Measurements from ENCODE around the gene DOCK1. TPM values are rescaled to one million over a fixed set of nuclear protein-coding genes. Genes with fewer than 3 reads are reported as not detected.

DOCK1 gene
- total RNA-seq, 1 donor: 0.42 TPM

DNA sequence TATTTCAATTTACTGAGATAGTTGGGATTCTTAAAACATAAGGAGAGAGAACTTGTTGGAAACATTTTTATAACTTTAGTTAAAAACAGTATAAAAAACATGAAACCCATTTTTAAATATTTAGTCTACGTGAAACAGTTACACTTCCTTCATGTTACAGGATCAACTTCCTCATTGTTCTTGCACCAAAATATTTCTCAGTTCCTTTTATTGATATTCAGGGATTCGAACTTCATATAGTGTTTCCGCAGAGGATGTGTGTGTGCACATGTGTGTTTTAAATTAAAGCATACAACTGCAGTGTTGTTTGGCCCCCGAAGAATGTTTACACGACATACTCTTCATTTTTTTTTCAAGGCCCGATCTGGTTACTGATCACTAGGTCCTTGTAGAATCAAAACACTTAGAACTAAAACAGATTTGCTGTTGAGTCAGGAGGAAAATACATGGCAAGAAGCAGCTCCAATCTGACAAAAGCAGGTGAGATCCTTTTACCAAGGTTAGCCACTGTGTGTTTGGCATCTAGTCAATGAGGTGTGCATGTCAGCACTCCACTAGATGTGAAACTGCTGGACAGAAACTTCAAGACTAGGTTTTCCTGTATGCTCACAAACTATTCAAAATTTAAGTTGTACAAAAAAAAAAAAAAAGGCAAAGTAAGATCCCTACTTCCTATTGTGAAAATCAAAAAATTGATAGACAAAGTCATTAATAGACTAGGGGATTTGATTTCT lies 230.8 kb downstream of the DOCK1 start:
- Histone ChIP-seq H3K4me3 (ENCODE audit: low read length) (no peak overlapping the region), H3K9me3 (ENCODE audit: low read depth, low read length) (no peaks in the 10 kb centered on the region), H3K27me3 (ENCODE audit: insufficient read depth, low read length) (no peaks in the 10 kb centered on the region), H3K4me1 (ENCODE audit: insufficient read depth, low read length) (peaks cover 4% of the 10 kb centered on the region)

DNA sequence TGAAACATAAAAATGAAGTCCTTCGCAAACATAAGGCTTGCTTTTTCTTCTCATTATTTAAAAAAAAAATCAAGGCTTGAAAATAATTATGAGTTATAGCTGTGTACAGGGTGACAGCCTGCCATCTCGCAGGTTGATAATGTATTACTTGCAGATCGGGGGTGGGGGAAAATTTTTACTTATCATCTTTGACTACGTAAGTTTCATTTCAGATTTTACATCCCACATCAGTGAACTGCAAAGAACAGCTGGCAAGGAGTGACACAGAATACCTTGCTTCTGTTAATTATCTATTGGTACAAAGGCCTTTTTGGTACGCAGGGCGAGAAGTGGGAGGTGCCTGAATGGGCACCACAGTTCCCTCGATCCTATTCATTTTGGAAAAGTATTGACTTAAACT lies 232.2 kb downstream of the DOCK1 start:
- no peaks in the 10 kb centered on the region for H3K9me3 ChIP-seq (ENCODE audit: low read depth, low read length)
- H3K4me1 ChIP-seq (ENCODE audit: insufficient read depth, low read length): peaks cover 4% of the 10 kb centered on the region
- H3K27me3 ChIP-seq (ENCODE audit: insufficient read depth, low read length): no peaks in the 10 kb centered on the region
- no peak overlapping the region for H3K4me3 ChIP-seq (ENCODE audit: low read length)

DNA sequence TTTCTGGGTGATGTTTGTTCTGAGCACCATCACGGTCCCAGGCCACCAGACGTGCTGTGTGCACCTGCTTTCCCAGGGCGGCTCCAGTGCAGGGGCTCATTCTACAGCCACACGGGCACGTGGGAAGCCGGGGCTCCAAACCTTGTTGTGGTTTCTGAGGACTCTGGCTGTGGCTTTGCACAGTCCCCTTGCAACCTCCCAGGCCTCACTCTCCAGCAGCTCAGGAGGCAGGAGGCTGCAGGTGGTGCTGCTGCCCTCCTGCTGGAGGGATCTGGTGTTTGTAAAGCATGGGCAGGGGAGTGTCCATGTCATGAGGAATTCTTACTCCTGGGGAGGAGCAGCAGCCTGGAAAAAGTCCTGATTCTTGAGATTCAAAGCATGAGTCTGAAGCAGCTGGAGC lies 236.9 kb downstream of the DOCK1 start:
- Histone ChIP-seq H3K4me1 (ENCODE audit: insufficient read depth, low read length) (no peaks in the 10 kb centered on the region), H3K4me3 (ENCODE audit: low read length) (no peak overlapping the region), H3K9me3 (ENCODE audit: low read depth, low read length) (no peaks in the 10 kb centered on the region), H3K27me3 (ENCODE audit: insufficient read depth, low read length) (no peaks in the 10 kb centered on the region)

DNA sequence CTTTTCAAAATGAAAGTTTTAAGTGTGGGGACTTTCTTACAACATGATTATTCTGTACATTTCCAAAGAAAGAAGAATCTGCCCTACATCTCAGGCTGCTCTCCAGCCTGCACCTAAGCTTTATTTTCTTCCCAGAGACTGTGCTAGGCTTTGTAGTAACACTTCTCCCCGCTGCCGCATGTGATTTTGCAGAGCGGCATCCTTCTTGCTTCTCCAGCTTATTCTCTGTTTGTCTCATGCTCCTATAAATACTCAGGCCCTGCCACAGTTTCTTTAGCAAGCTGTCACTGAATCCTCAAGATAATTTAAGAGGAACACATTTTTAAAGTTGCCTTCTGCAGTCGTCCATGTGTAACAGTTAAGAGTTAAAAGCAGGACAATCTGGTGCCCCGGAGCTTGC lies 237.6 kb downstream of the DOCK1 start:
- H3K27me3 ChIP-seq (ENCODE audit: insufficient read depth, low read length): no peaks in the 10 kb centered on the region
- H3K9me3 ChIP-seq (ENCODE audit: low read depth, low read length): no peaks in the 10 kb centered on the region
- H3K4me1 ChIP-seq (ENCODE audit: insufficient read depth, low read length): no peaks in the 10 kb centered on the region
- H3K4me3 ChIP-seq (ENCODE audit: low read length): no peak overlapping the region

DNA sequence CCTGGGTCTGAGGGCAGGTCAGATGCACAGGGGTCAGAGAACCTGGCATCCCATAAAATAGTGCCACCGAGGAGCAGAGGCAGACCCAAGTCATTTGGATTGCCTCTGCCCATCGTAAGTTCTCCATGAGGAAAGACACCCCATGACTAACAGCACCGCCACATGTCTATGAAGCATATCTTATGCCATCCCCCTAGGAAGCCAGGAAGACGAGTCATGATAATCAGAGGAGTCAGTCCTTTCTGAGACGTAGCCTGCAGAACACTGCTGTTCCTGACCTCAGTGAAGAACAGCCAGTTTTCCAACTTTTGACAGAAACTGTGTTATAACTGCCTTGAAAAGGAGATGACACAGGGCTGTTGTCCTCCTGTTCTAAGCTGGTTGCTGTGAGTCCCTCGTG lies 239.9 kb downstream of the DOCK1 start:
- Histone ChIP-seq H3K9me3 (ENCODE audit: low read depth, low read length) (no peaks in the 10 kb centered on the region), H3K4me3 (ENCODE audit: low read length) (no peak overlapping the region), H3K4me1 (ENCODE audit: insufficient read depth, low read length) (peaks cover 10% of the 10 kb centered on the region), H3K27me3 (ENCODE audit: insufficient read depth, low read length) (no peaks in the 10 kb centered on the region)

DNA sequence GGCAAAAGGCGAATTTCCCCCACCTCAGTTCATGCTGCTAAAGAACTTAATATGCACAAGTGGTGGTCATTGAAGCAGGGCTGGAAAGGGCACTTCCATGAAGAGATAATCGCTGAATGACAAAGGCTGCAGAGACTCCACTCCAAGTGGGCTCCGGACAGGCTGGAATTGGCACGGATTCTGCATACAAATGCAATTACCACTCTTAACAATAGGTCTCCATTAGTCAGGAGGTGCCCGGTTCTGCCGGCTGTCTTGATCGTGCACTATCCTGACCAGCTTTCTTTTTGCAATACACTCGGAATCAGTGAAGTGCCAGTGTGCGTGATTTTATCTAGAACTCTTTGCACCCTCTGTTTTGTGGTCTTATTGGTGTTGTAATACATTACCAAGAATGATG lies 241.4 kb downstream of the DOCK1 start:
- H3K9me3 ChIP-seq (ENCODE audit: low read depth, low read length): no peaks in the 10 kb centered on the region
- no peaks in the 10 kb centered on the region for H3K27me3 ChIP-seq (ENCODE audit: insufficient read depth, low read length)
- no peak overlapping the region for H3K4me3 ChIP-seq (ENCODE audit: low read length)
- H3K4me1 ChIP-seq (ENCODE audit: insufficient read depth, low read length): peaks cover 10% of the 10 kb centered on the region

DNA sequence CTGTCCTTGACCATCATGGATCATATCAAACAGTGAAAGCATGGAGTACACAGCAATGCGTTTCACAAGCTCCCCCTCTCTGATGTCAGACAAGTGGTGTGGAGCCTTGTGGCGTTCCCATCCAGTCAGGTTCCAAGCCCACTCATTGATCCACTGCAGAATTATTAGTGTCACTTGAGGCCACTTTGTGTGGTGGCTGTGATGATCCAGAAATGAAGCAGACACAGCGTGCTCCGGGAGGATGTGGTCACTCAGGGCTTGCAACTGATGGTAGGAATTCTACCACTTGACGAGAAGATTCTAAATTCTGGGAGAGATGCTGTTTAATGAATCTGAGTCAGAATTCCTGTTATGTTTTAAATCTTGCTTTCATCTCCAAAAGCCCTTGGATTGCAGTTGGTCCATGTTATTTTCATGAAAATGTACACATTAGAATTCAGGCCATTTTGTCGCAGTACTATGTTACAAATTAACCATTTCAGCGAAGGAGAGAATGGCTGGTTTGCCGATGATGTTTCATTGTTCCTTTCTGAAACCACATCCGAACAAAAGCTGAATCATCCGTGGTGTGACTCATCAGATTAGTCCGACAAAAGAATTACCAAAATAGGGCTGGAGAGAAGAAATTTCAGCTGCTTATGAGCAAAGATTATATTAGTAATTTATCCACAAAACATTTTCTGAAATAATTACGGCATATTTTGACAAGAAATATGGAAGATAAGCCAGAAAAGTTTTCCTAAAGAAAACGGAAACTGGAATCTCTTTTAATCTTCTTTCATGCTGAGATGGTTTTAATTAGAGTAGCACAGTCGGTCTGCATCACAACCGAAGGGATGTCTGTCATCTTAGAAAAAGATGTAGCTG lies 243.1 kb downstream of the DOCK1 start:
- Histone ChIP-seq H3K4me3 (ENCODE audit: low read length) (no peak overlapping the region), H3K9me3 (ENCODE audit: low read depth, low read length) (no peaks in the 10 kb centered on the region), H3K4me1 (ENCODE audit: insufficient read depth, low read length) (peaks cover 10% of the 10 kb centered on the region), H3K27me3 (ENCODE audit: insufficient read depth, low read length) (no peaks in the 10 kb centered on the region)

DNA sequence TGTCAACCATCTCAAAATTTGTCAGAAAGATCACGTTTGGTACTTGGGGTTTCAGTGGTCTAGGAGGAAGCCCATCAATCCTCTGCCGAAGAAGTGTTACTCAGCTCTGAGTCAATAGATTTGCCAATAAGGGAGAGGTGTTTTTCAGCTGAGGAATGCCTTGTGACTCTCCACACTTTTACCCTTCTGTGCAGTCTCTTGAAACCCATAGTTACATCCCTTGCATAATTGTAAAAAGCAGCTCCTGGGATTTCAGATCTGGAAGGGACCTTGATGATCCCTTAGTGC lies 243.6 kb downstream of the DOCK1 start:
- H3K4me3 ChIP-seq (ENCODE audit: low read length): no peak overlapping the region
- no peaks in the 10 kb centered on the region for H3K9me3 ChIP-seq (ENCODE audit: low read depth, low read length)
- H3K4me1 ChIP-seq (ENCODE audit: insufficient read depth, low read length): peaks cover 10% of the 10 kb centered on the region
- no peaks in the 10 kb centered on the region for H3K27me3 ChIP-seq (ENCODE audit: insufficient read depth, low read length)

DNA sequence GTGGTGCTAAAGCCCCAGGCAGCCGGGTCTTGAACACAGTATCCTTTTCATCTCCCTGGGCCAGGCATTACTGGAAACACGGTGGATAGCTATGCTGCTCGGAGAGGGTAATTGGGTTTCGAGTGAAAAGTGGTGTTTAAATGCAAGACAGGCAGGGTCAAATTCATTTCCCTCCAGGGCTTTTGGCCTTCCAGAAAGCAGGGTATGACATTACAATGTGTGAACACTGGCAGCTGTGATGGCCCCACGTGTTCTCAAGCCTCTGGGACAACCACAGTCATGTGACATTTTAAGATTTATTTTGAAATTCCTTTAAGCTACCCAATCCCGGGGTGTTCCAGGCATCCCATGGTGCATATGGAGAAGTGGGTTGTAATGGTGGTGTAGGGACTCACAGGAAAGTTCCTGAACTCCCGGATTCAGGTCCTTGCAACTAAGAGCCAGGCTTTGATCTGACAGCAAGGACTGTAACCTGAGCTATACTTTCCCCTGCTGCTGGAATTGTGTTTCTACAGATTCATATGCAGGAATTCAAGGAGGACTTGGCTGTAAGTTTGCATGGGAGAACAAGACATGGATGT lies 244.4 kb downstream of the DOCK1 start:
- no peaks in the 10 kb centered on the region for H3K27me3 ChIP-seq (ENCODE audit: insufficient read depth, low read length)
- H3K4me3 ChIP-seq (ENCODE audit: low read length): no peak overlapping the region
- H3K9me3 ChIP-seq (ENCODE audit: low read depth, low read length): no peaks in the 10 kb centered on the region
- peaks cover 10% of the 10 kb centered on the region for H3K4me1 ChIP-seq (ENCODE audit: insufficient read depth, low read length)

DNA sequence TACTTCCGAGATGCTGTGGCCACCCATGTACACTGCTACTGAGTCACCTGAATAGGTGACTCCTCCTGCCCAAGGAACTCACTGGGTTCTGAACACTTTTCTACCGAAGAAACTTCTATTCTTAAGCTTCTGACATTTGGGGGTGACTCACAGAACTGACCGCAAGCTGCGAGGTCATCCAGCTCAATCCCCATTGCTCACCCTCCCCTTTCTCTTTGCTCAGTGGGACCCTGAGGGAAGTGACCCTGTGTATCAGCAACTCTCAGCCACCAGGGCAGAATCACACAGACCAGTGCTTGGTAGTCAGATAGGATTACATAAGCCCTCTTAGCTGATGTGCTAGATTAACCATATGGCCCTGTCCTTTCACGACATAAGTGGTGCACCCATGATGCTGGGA lies 244.9 kb downstream of the DOCK1 start:
- Histone ChIP-seq H3K27me3 (ENCODE audit: insufficient read depth, low read length) (no peaks in the 10 kb centered on the region), H3K4me3 (ENCODE audit: low read length) (no peak overlapping the region), H3K4me1 (ENCODE audit: insufficient read depth, low read length) (peaks cover 10% of the 10 kb centered on the region), H3K9me3 (ENCODE audit: low read depth, low read length) (no peaks in the 10 kb centered on the region)

DNA sequence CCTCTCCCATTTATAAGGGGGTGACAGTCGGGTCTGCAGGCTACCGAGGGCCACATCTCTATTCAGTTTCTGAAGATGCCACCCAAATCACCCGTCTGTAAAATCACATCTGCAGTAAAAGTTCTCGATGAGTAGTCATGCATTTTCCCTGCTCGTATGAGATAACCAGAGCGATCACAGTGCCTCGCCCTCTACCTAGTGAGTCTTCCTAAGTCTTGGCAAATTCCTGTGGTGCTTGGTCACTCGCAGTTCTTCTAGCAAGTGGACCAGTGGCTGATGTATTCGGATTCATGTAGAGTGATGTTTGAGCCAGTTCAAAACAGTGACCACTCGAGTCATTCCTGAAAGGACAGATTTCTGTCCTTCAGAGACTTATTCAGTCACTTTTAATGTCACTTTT lies 246.3 kb downstream of the DOCK1 start:
- Histone ChIP-seq H3K4me1 (ENCODE audit: insufficient read depth, low read length) (peaks cover 10% of the 10 kb centered on the region), H3K4me3 (ENCODE audit: low read length) (no peak overlapping the region), H3K27me3 (ENCODE audit: insufficient read depth, low read length) (no peaks in the 10 kb centered on the region), H3K9me3 (ENCODE audit: low read depth, low read length) (no peaks in the 10 kb centered on the region)

DNA sequence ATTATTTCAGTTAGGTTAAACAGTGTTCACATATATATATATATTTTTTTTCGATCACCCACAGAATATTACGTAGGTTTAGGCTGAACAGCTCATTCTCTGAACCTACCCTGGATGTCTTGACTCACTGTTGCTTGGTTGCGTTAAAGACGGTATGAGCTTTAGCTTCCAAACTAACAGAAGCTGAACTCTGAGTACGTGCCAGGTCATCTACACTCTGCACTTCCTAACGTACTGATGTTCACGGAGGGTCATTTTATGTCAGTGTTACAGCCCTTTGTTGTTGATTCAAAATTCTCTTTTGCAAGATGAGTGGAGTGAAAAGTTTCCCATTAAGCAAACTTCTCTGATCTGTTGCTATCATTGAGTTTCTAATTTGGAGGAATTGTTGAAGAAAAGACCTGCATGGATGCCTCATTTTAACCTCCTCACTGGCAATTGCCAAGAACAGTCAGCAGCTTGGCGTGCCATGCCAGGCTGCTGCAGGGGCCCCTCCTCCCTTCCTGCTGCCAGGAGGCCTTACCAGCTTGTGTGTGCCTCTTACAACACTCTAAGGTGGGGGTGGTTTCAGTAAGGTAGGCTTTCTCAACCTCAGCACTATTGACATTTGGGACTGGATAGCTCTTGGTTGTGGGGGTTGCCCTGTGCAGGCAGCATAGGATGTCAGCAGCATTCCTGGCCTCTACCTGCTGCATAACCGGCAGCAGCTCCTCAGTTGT lies 246.9 kb downstream of the DOCK1 start:
- Histone ChIP-seq H3K4me1 (ENCODE audit: insufficient read depth, low read length) (peaks cover 10% of the 10 kb centered on the region), H3K27me3 (ENCODE audit: insufficient read depth, low read length) (no peaks in the 10 kb centered on the region), H3K4me3 (ENCODE audit: low read length) (no peak overlapping the region), H3K9me3 (ENCODE audit: low read depth, low read length) (no peaks in the 10 kb centered on the region)

DNA sequence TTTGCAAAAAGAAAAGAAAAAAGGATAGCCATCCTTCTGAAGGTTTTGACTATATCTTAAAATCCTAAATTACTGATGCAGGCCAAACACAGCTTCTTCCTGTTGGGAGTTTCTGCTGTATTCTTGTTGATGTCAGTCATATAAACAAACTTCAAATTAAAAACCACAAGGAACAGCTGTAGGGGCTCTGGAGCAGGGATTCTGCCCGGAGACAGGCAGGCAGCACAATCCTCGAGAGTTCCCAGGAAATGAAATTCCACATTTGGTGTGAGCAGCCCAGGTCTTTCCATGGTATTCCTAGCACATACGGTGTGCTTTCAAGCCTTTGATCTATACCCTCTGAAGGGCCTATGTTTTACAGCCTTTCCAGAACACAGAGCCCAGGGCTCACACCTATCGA lies 248.0 kb downstream of the DOCK1 start:
- no peaks in the 10 kb centered on the region for H3K9me3 ChIP-seq (ENCODE audit: low read depth, low read length)

DNA sequence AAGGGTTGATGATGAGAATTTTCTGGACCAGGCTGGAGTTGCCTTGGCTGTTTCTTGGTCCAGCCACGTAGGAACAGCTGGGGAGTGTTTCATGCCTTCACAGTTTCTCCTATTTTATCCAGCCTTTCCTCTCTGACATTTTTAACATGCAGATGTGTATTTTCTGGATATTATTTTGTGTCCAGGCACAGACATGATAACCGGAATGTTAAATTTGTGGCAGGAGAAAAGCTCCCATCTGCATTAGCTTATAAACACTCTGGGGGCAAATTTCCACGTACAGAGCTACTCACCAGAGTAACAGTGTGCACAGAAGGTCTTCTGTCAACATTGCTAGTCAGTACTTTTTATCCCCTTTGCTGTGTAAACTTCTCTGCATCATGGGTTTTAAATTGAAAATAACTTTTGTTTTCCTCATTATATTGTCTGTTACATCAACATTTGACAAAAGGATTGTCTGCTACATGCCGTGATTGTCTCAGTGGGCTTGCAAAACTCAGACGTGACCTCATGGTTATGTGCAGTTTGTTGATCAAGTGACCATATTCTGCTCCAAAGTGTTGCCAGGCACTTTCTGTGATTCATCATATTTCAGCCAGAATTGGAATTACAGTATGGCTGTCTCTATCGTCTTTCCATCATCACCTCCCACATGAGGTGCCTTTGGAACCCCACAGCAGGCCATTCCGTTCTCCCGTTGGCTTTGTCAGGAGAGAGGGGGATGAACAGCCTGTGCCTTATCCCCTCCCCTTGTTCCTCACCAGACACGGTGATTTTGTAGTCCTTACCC lies 249.8 kb downstream of the DOCK1 start:
- H3K27me3 ChIP-seq (ENCODE audit: insufficient read depth, low read length): no peaks in the 10 kb centered on the region
- H3K4me1 ChIP-seq (ENCODE audit: insufficient read depth, low read length): no peaks in the 10 kb centered on the region
- no peaks in the 10 kb centered on the region for H3K9me3 ChIP-seq (ENCODE audit: low read depth, low read length)
- no peak overlapping the region for H3K4me3 ChIP-seq (ENCODE audit: low read length)

More for the DNA sequence above, 248.0 kb downstream of the DOCK1 start:
- Histone ChIP-seq H3K4me1 (ENCODE audit: insufficient read depth, low read length) (peaks cover 7% of the 10 kb centered on the region), H3K4me3 (ENCODE audit: low read length) (no peak overlapping the region), H3K27me3 (ENCODE audit: insufficient read depth, low read length) (no peaks in the 10 kb centered on the region)

Data from mononuclear cell (primary cell).